ENCODE results near the gene PTPRG.

GRCh38 chr3:61811652-61812051 lies 250.3 kb downstream of the PTPRG start:
- TF ChIP-seq POLR2A (IDR thresholded peaks at IDR 0.05) (no peak), CTCF (IDR thresholded peaks at IDR 0.05) (no peak)

Measured in adrenal gland (tissue), 5 donors.